HepG2 (cell line): ENCODE data around the gene COQ9. TPM values are rescaled to one million over a fixed set of nuclear protein-coding genes. Genes with fewer than 3 reads are reported as not detected.

ENCODE experiments used
- EEA1 ChIP-seq: sonication (generic); formaldehyde crosslinking; IDR thresholded peaks from 2 replicates; pipeline ENCODE4 v1.5.1; 2020; ENCODE audit warnings: mild to moderate bottlenecking, missing genetic modification reagents, borderline replicate concordance
- POGZ ChIP-seq: sonication (generic); formaldehyde crosslinking; IDR thresholded peaks from 2 replicates; pipeline ENCODE4 v1.4.0; 2020; ENCODE audit warnings: mild to moderate bottlenecking, missing genetic modification reagents
- SAP130 ChIP-seq: IDR thresholded peaks from 2 replicates; pipeline ENCODE4 v1.6.1; 2016; ENCODE audit warnings: low read depth
- WIZ ChIP-seq: sonication (generic); formaldehyde crosslinking; IDR thresholded peaks from 2 replicates; pipeline ENCODE4 v1.5.1; 2020; ENCODE audit warnings: mild to moderate bottlenecking, missing genetic modification reagents
- ZFX ChIP-seq: sonication (generic); formaldehyde crosslinking; IDR thresholded peaks from 2 replicates; pipeline ENCODE4 v1.4.0; 2020; ENCODE audit warnings: mild to moderate bottlenecking, low read depth, missing genetic modification reagents, moderate library complexity
- ZNF652 ChIP-seq: IDR thresholded peaks from 2 replicates; pipeline ENCODE4 v1.6.1; 2016; ENCODE audit warnings: low read depth, borderline replicate concordance
- ZNF713 ChIP-seq: sonication (generic); formaldehyde crosslinking; IDR thresholded peaks from 2 replicates; pipeline ENCODE4 v1.4.0; 2020; ENCODE audit warnings: mild to moderate bottlenecking, missing genetic modification reagents
- ZNF772 ChIP-seq: sonication (generic); formaldehyde crosslinking; IDR thresholded peaks from 2 replicates; pipeline ENCODE4 v1.5.0; 2020; ENCODE audit warnings: mild to moderate bottlenecking, missing genetic modification reagents
- polyA plus RNA-seq, 8 experiments: library from polyadenylated mRNA; depleted of rRNA in 3 of 8; stranded (reverse) in 7 of 8; unstranded in 1 of 8; fragments of >200 nt; fragmentation: Illumina TruSeq in 4 of 8; extraction: Trizol in 4 of 8; gene quantifications; 2 replicates each; pipeline versions ENCODE4 v1.2.1 to v1.2.3, GENCODE V29; 2011 to 2016; ENCODE audit warnings: low read depth in 4 of 8, missing spikeins in 1 of 8, mixed read lengths in 1 of 8; ENCODE audit not compliant: insufficient read depth in 1 of 8
- total RNA-seq, 5 experiments: library from RNA; depleted of rRNA; stranded (reverse); fragments of >200 nt; fragmentation: Illumina TruSeq; extraction: Trizol; gene quantifications; 2 replicates each; pipeline ENCODE4 v1.2.3, GENCODE V29; 2016; ENCODE audit warnings: low read depth in 1 of 5
- TF ChIP-seq, protein P1 (sequence below): sonication (generic); formaldehyde crosslinking; IDR thresholded peaks from 2 replicates; pipeline ENCODE4 v1.5.1; 2020; ENCODE audit warnings: missing genetic modification reagents, mild to moderate bottlenecking, borderline replicate concordance
- TF ChIP-seq, protein P2 (sequence below): IDR thresholded peaks from 2 replicates; pipeline ENCODE4 v1.6.1; 2012; ENCODE audit warnings: inconsistent platforms
- TF ChIP-seq, protein P3 (sequence below): sonication (generic); formaldehyde crosslinking; IDR thresholded peaks from 2 replicates; pipeline ENCODE4 v1.4.0; 2020; ENCODE audit warnings: missing genetic modification reagents
- TF ChIP-seq, protein P4 (sequence below): sonication (generic); formaldehyde crosslinking; IDR thresholded peaks from 2 replicates; pipeline ENCODE4 v1.5.0; 2020; ENCODE audit warnings: missing genetic modification reagents
- TF ChIP-seq, protein P5 (sequence below): sonication (generic); formaldehyde crosslinking; IDR thresholded peaks from 2 replicates; pipeline ENCODE4 v1.5.1; 2020; ENCODE audit warnings: mild to moderate bottlenecking, missing genetic modification reagents
- TF ChIP-seq, protein P6 (sequence below): sonication (generic); formaldehyde crosslinking; IDR thresholded peaks from 2 replicates; pipeline ENCODE4 v1.8.0; 2022; ENCODE audit warnings: low read depth, missing genetic modification reagents
- TF ChIP-seq, protein P7 (sequence below): sonication (generic); formaldehyde crosslinking; conservative IDR thresholded peaks from 2 replicates; pipeline ENCODE4 v1.8.0; 2022; ENCODE audit warnings: mild to moderate bottlenecking, moderate library complexity, missing genetic modification reagents

Gene COQ9
- total and polyA plus RNA-seq, 2 of the 13 experiments (the other 11 are each of a cell fraction or from before 2014, with no cell fraction given) = 57.5 to 108 TPM

DNA sequence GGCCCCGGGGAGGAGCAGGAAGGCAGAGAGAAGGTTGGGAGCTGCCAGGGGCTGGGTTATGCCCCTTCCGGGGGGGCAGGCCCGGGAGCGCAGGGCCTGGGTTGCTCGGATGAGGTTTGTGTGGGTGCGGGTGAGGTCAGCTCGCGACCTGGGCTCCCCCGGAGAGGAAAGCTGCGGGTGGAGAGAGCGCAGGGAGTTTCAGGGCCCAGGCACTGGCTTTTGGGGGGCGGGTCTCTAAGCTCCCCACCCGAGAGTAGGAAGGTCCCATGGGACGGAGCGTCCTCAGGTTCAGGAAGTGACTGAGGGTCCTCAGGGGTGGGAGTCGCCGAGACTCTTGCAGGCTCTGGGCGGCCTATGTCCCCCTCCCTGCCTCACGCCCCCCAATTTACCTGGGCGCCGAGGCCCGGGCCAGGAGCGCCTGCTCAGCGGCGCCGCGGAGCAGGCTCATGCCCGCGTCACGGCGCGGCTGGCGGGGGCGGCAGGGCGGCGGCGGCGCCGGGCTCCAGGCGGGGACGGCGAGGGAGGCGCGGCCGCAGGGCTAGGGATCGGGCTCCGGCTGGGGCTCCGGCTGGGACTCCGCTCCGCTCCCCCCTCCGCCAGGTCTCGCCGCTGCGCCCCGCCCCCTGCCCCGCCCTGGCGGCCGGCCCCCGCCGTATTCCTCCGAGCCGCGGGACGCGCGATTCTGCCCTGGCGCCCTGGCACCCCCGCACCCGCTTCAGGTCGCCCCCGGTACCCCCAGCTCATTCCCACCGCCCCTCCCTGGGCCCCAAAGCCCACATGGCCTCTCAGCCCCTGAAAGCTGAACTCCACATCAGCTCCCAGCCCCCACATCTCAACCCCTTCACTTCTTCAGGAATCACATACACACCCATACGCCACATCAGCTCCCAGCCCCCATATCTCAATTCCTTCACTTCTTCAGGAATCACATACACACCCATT, 38.9 kb downstream of the COQ9 start, which contains the start of gene DOK4 (continued):
- TF ChIP-seq, protein P1, sequence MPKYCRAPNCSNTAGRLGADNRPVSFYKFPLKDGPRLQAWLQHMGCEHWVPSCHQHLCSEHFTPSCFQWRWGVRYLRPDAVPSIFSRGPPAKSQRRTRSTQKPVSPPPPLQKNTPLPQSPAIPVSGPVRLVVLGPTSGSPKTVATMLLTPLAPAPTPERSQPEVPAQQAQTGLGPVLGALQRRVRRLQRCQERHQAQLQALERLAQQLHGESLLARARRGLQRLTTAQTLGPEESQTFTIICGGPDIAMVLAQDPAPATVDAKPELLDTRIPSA (CRISPR knock-in tag) = 0 out of 2 replicates have a peak, but pooled peaks have one; percentile 50
- TF ChIP-seq, protein P2, sequence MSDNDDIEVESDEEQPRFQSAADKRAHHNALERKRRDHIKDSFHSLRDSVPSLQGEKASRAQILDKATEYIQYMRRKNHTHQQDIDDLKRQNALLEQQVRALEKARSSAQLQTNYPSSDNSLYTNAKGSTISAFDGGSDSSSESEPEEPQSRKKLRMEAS = peak; percentile 23; the same call in 1 of the 2 replicates
- TF ChIP-seq ZNF772 (CRISPR knock-in tag) (0 out of 2 replicates have a peak, but pooled peaks have one; percentile 28), EEA1 (no peak), ZNF713 (no peak), ZFX (peak; percentile 38), ZNF652 (no peak), WIZ (CRISPR knock-in tag) (0 out of 2 replicates have a peak, but pooled peaks have one; percentile 28), POGZ (0 out of 2 replicates have a peak, but pooled peaks have one; percentile 34), SAP130 (CRISPR knock-in tag) (peak; percentile 51)
- TF ChIP-seq, protein P3, sequence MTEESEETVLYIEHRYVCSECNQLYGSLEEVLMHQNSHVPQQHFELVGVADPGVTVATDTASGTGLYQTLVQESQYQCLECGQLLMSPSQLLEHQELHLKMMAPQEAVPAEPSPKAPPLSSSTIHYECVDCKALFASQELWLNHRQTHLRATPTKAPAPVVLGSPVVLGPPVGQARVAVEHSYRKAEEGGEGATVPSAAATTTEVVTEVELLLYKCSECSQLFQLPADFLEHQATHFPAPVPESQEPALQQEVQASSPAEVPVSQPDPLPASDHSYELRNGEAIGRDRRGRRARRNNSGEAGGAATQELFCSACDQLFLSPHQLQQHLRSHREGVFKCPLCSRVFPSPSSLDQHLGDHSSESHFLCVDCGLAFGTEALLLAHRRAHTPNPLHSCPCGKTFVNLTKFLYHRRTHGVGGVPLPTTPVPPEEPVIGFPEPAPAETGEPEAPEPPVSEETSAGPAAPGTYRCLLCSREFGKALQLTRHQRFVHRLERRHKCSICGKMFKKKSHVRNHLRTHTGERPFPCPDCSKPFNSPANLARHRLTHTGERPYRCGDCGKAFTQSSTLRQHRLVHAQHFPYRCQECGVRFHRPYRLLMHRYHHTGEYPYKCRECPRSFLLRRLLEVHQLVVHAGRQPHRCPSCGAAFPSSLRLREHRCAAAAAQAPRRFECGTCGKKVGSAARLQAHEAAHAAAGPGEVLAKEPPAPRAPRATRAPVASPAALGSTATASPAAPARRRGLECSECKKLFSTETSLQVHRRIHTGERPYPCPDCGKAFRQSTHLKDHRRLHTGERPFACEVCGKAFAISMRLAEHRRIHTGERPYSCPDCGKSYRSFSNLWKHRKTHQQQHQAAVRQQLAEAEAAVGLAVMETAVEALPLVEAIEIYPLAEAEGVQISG (CRISPR knock-in tag) = peak; percentile 52
- TF ChIP-seq, protein P4, sequence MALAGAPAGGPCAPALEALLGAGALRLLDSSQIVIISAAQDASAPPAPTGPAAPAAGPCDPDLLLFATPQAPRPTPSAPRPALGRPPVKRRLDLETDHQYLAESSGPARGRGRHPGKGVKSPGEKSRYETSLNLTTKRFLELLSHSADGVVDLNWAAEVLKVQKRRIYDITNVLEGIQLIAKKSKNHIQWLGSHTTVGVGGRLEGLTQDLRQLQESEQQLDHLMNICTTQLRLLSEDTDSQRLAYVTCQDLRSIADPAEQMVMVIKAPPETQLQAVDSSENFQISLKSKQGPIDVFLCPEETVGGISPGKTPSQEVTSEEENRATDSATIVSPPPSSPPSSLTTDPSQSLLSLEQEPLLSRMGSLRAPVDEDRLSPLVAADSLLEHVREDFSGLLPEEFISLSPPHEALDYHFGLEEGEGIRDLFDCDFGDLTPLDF = no peak
- TF ChIP-seq, protein P5, sequence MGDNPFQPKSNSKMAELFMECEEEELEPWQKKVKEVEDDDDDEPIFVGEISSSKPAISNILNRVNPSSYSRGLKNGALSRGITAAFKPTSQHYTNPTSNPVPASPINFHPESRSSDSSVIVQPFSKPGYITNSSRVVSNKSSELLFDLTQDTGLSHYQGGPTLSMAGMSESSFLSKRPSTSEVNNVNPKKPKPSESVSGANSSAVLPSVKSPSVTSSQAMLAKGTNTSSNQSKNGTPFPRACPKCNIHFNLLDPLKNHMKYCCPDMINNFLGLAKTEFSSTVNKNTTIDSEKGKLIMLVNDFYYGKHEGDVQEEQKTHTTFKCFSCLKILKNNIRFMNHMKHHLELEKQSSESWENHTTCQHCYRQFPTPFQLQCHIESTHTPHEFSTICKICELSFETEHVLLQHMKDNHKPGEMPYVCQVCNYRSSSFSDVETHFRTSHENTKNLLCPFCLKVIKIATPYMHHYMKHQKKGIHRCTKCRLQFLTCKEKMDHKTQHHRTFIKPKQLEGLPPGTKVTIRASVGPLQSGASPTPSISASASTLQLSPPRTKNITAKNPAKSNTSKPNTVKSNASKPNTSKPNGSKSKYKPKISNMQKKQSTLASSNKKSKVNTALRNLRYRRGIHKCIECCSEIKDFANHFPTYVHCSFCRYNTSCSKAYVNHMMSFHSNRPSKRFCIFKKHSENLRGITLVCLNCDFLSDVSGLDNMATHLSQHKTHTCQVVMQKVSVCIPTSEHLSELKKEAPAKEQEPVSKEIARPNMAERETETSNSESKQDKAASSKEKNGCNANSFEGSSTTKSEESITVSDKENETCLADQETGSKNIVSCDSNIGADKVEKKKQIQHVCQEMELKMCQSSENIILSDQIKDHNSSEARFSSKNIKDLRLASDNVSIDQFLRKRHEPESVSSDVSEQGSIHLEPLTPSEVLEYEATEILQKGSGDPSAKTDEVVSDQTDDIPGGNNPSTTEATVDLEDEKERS (CRISPR knock-in tag) = 0 out of 2 replicates have a peak, but pooled peaks have one; percentile 34
- TF ChIP-seq, protein P6, sequence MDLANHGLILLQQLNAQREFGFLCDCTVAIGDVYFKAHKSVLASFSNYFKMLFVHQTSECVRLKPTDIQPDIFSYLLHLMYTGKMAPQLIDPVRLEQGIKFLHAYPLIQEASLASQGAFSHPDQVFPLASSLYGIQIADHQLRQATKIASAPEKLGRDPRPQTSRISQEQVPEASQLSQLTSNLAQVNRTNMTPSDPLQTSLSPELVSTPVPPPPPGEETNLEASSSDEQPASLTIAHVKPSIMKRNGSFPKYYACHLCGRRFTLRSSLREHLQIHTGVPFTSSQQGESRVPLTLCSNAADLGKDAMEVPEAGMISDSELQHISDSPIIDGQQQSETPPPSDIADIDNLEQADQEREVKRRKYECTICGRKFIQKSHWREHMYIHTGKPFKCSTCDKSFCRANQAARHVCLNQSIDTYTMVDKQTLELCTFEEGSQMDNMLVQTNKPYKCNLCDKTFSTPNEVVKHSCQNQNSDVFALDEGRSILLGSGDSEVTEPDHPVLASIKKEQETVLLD = 0 out of 2 replicates have a peak, but pooled peaks have one; percentile 15
- TF ChIP-seq, protein P7, sequence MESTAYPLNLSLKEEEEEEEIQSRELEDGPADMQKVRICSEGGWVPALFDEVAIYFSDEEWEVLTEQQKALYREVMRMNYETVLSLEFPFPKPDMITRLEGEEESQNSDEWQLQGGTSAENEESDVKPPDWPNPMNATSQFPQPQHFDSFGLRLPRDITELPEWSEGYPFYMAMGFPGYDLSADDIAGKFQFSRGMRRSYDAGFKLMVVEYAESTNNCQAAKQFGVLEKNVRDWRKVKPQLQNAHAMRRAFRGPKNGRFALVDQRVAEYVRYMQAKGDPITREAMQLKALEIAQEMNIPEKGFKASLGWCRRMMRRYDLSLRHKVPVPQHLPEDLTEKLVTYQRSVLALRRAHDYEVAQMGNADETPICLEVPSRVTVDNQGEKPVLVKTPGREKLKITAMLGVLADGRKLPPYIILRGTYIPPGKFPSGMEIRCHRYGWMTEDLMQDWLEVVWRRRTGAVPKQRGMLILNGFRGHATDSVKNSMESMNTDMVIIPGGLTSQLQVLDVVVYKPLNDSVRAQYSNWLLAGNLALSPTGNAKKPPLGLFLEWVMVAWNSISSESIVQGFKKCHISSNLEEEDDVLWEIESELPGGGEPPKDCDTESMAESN (CRISPR knock-in tag) = peak; percentile 99
